ENCODE data around the gene BLOC1S4.

DNA sequence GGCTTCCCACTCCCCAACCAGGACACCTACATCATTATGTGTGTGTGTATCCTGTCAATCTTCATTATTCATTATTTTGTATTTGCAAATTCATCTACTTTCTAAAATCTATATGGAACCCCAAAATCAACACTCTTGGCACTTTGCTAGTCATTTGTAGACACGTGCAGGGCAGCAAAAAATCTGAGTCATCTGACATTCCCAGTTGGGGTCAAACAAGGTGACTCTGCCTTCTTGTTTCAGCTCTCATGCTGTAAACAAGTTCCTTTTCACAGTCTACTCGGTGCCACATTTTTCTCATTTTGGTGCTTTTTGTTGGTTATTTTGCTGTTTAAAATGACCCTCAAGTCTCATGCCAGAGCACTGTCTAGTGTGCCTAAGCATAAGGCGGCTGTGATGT lies 12.2 kb upstream of the BLOC1S4 start:
- TF ChIP-seq POLR2A (IDR thresholded peaks at IDR 0.05; ENCODE audit: low read length): no peak
- TF ChIP-seq GATA1 (IDR thresholded peaks at IDR 0.05; ENCODE audit: low read depth, low read length): no peak
